ENCODE data around the gene FAM222B.

The FAM222B gene

DNA sequence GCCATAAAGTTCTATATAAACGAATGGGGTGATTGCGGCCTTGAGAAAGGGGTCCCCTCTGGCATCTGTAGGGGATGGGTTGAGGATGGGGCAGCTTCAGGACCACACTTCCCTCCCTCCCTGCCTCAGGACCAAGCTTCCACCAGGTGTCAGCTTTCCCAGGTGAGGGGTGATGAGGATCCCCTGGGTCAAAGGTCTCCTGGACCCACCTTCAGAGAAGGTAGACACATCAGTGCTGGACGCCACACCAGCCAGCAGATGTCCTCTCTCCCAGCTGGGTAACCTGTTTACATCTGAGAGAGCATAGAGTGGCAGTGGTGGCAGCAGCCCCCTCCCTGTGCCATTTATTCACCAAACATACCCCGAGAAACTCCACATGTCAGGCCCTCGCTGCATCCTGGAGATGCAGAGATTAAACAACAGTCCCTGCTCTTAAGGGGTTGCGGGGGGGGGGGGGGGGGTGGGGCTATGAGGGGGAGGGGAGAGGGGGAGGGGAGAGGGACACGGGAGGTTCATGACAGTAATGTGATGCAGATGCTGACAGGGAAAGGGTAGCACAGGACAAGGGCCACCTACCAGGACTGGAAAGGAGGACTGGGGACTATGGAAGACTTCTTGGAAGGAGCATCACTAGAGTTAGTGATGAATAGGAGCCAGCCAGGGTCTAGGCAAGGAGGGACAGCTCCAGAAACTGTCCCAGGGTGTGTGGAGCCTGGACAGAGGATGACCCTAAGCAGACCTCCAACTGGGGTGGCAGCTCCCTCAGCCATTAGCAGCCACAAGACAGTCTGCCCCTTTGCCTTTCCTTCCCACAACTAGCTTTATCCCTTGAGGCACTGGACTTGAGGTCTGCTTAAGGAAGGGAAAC is 135.9 kb downstream of the FAM222B start:
- no peak overlapping the region for H3K27ac ChIP-seq
- no peak for TF ChIP-seq CTCF (conservative IDR thresholded peaks at IDR 0.05)
